Loucy (cell line): ENCODE data around the gene GTF3A.
A peak's percentile ranks its signal among the peaks of the same experiment; 100 is the strongest.

Experiments used
- H2AFZ ChIP-seq: fragments of 200-600 bp; sonication (generic); 2 replicates; pipeline ENCODE4 v1.6.0; 2016; ENCODE audit warnings: antibody characterized with exemption, mild to moderate bottlenecking, low read length, moderate library complexity
- H3F3A ChIP-seq: fragments of 200-600 bp; 2 replicates; pipeline ENCODE4 v1.6.0; 2016; ENCODE audit warnings: antibody characterized with exemption, low read depth, mild to moderate bottlenecking
- H3K27me3 ChIP-seq: fragments of 200-600 bp; sonication (generic); 2 replicates; pipeline ENCODE4 v1.6.1; 2014; ENCODE audit warnings: low read length, mild to moderate bottlenecking; ENCODE audit not compliant: insufficient read depth, poor library complexity, severe bottlenecking
- H3K36me3 ChIP-seq: fragments of 200-600 bp; sonication (generic); 2 replicates; pipeline ENCODE4 v1.6.1; 2016; ENCODE audit warnings: low read length; ENCODE audit not compliant: insufficient read depth
- H3K4me1 ChIP-seq: fragments of 200-600 bp; sonication (generic); 2 replicates; pipeline ENCODE4 v1.5.1; 2014; ENCODE audit warnings: low read length, mild to moderate bottlenecking; ENCODE audit not compliant: insufficient read depth, poor library complexity, severe bottlenecking
- H3K4me2 ChIP-seq: fragments of 200-600 bp; sonication (generic); 2 replicates; pipeline ENCODE4 v1.6.0; 2014; ENCODE audit warnings: antibody characterized with exemption, low read length, low read depth, mild to moderate bottlenecking; ENCODE audit not compliant: poor library complexity, severe bottlenecking
- H3K4me3 ChIP-seq: fragments of 200-600 bp; sonication (generic); 2 replicates; pipeline ENCODE4 v1.5.1; 2014; ENCODE audit warnings: low read length, mild to moderate bottlenecking, mixed read lengths; ENCODE audit not compliant: poor library complexity, severe bottlenecking
- H3K79me2 ChIP-seq: fragments of 200-600 bp; sonication (generic); 2 replicates; pipeline ENCODE4 v1.6.1; 2014; ENCODE audit warnings: low read length; ENCODE audit not compliant: insufficient read depth
- H3K9ac ChIP-seq: fragments of 200-600 bp; sonication (generic); 2 replicates; pipeline ENCODE4 v1.6.0; 2014; ENCODE audit warnings: mild to moderate bottlenecking, low read depth, low read length, moderate library complexity; ENCODE audit not compliant: poor library complexity, severe bottlenecking
- H3K9me2 ChIP-seq: fragments of 200-600 bp; sonication (generic); replicated peaks from 2 replicates; pipeline ENCODE4 v1.6.1; 2016; ENCODE audit warnings: low read depth, low read length, mixed read lengths
- H3K9me3 ChIP-seq: fragments of 200-600 bp; sonication (generic); 2 replicates; pipeline ENCODE4 v1.6.1; 2014; ENCODE audit warnings: mild to moderate bottlenecking, antibody characterized with exemption, low read length, low read depth; ENCODE audit not compliant: insufficient read depth
- H4K20me1 ChIP-seq: fragments of 200-600 bp; sonication (generic); 2 replicates; pipeline ENCODE4 v1.6.0; 2014; ENCODE audit warnings: antibody characterized with exemption, low read length, mild to moderate bottlenecking; ENCODE audit not compliant: insufficient read depth, poor library complexity, severe bottlenecking
- CTCF ChIP-seq: fragments of 200-600 bp; sonication (generic); conservative IDR thresholded peaks from 2 replicates; pipeline ENCODE4 v1.5.1; 2014; ENCODE audit warnings: mild to moderate bottlenecking, antibody characterized with exemption, low read length
- EZH2phosphoT487 ChIP-seq: fragments of 200-600 bp; IDR thresholded peaks from 2 replicates; pipeline ENCODE4 v1.6.1; 2018; ENCODE audit warnings: antibody characterized with exemption, mild to moderate bottlenecking, moderate library complexity, borderline replicate concordance

Gene GTF3A

GRCh38 chr13:27470075-27470820 is 45.8 kb downstream of the GTF3A start:
- TF ChIP-seq EZH2phosphoT487 (no peak), CTCF (no peak)
- no peaks in the 10 kb centered on the region for H3K9me2 ChIP-seq
- no peaks in the 10 kb centered on the region for H3K36me3 ChIP-seq
- no peak overlapping the region for H3K4me3 ChIP-seq
- H2AFZ ChIP-seq, result no peak overlapping the region
- no peaks in the 10 kb centered on the region for H3F3A ChIP-seq
- peaks cover 28% of the 10 kb centered on the region for H3K4me1 ChIP-seq
- no peaks in the 10 kb centered on the region for H4K20me1 ChIP-seq
- H3K4me2 ChIP-seq, result no peak overlapping the region
- H3K9ac ChIP-seq, result no peak overlapping the region
- no peaks in the 10 kb centered on the region for H3K9me3 ChIP-seq
- H3K27me3 ChIP-seq, result no peaks in the 10 kb centered on the region
- no peaks in the 10 kb centered on the region for H3K79me2 ChIP-seq

- no peaks in the 10 kb centered on the region for H4K20me1 ChIP-seq
- H3K9me3 ChIP-seq, result no peaks in the 10 kb centered on the region
- TF ChIP-seq CTCF (no peak), EZH2phosphoT487 (no peak)
- H3K27me3 ChIP-seq, result no peaks in the 10 kb centered on the region
- H3K4me1 ChIP-seq, result peaks cover 26% of the 10 kb centered on the region
- no peak overlapping the region for H3K4me3 ChIP-seq
- no peaks in the 10 kb centered on the region for H3K9me2 ChIP-seq
- H2AFZ ChIP-seq, result no peak overlapping the region
- H3F3A ChIP-seq, result no peaks in the 10 kb centered on the region
- peak overlapping the region; percentile 17 for H3K4me2 ChIP-seq
- no peaks in the 10 kb centered on the region for H3K79me2 ChIP-seq
- H3K36me3 ChIP-seq, result no peaks in the 10 kb centered on the region
- H3K9ac ChIP-seq, result no peak overlapping the region
These were observed 48.0 kb downstream of the GTF3A start for GRCh38 chr13:27472441-27472840.

- H3F3A ChIP-seq, result no peaks in the 10 kb centered on the region
- peaks cover 31% of the 10 kb centered on the region for H3K4me1 ChIP-seq
- peak overlapping the region; percentile 17 for H3K4me2 ChIP-seq
- H3K9me2 ChIP-seq, result no peaks in the 10 kb centered on the region
- no peaks in the 10 kb centered on the region for H4K20me1 ChIP-seq
- no peak overlapping the region for H3K9ac ChIP-seq
- TF ChIP-seq EZH2phosphoT487 (no peak), CTCF (0 out of 2 replicates have a peak, but pooled peaks have one; percentile 17)
- no peaks in the 10 kb centered on the region for H3K79me2 ChIP-seq
- H3K36me3 ChIP-seq, result no peaks in the 10 kb centered on the region
- no peak overlapping the region for H3K4me3 ChIP-seq
- H2AFZ ChIP-seq, result no peak overlapping the region
- no peaks in the 10 kb centered on the region for H3K27me3 ChIP-seq
- H3K9me3 ChIP-seq, result no peaks in the 10 kb centered on the region
These were observed 48.5 kb downstream of the GTF3A start for GRCh38 chr13:27472941-27473340.
